DMS53 treated with DMSO at 0.1 percent for 48 hours (cell line): ENCODE data around the gene KLHL2.
A peak's percentile ranks its signal among the peaks of the same experiment; 100 is the strongest.

Experiments used
- DNase-seq: peaks from one replicate; lab custom pipeline; 2025; ENCODE audit not compliant: unreplicated experiment; lab: John Stamatoyannopoulos, UW

Gene KLHL2

GRCh38 chr4:165288226-165288625 is 80.9 kb downstream of the KLHL2 start:
- DNase-seq = no peak

GRCh38 chr4:165288639-165289422 is 81.5 kb downstream of the KLHL2 start:
- DNase-seq = no peak

GRCh38 chr4:165289423-165289785 is 82.0 kb downstream of the KLHL2 start:
- no peak for DNase-seq

GRCh38 chr4:165293061-165293460 is 85.7 kb downstream of the KLHL2 start:
- DNase-seq = no peak

- no peak for DNase-seq
These were observed 86.7 kb downstream of the KLHL2 start for GRCh38 chr4:165293927-165294649.

GRCh38 chr4:165294907-165295306 is 87.5 kb downstream of the KLHL2 start:
- no peak for DNase-seq

- no peak for DNase-seq
These were observed 90.3 kb downstream of the KLHL2 start for GRCh38 chr4:165297626-165298025.

GRCh38 chr4:165299399-165300060 is 92.2 kb downstream of the KLHL2 start:
- DNase-seq = no peak

- no peak for DNase-seq
These were observed 94.5 kb downstream of the KLHL2 start for GRCh38 chr4:165301833-165302232.

GRCh38 chr4:165302658-165303057 is 95.3 kb downstream of the KLHL2 start:
- no peak for DNase-seq

- no peak for DNase-seq
These were observed 100.8 kb downstream of the KLHL2 start for GRCh38 chr4:165308166-165308565.

GRCh38 chr4:165308606-165309005 is 101.2 kb downstream of the KLHL2 start:
- DNase-seq = no peak

GRCh38 chr4:165309456-165309855 is 102.1 kb downstream of the KLHL2 start:
- DNase-seq = no peak

- no peak for DNase-seq
These were observed 105.1 kb downstream of the KLHL2 start for GRCh38 chr4:165312506-165312905.

- no peak for DNase-seq
These were observed 111.7 kb downstream of the KLHL2 start for GRCh38 chr4:165319030-165319429.

GRCh38 chr4:165319509-165319908 is 112.1 kb downstream of the KLHL2 start:
- DNase-seq = no peak

GRCh38 chr4:165324236-165324917 is 117.0 kb downstream of the KLHL2 start:
- no peak for DNase-seq

- no peak for DNase-seq
These were observed 117.5 kb downstream of the KLHL2 start for GRCh38 chr4:165324918-165325304.

GRCh38 chr4:165325732-165326512 is 118.6 kb downstream of the KLHL2 start:
- DNase-seq = no peak

GRCh38 chr4:165326831-165327210 is 119.5 kb downstream of the KLHL2 start:
- DNase-seq = peak; percentile 9
